Measurements from ENCODE around the gene EPHB2.

EPHB2 gene

GRCh38 chr1:22861764-22862440, 151.3 kb downstream of the EPHB2 start:
- no peak overlapping the region for H3K4me2 ChIP-seq (ENCODE audit: low read depth, low read length)
- no peak for DNase-seq

GRCh38 chr1:22862752-22863151, 152.1 kb downstream of the EPHB2 start:
- no peak for DNase-seq
- Histone ChIP-seq H3K27ac (ENCODE audit: low read length) (no peak overlapping the region), H3K9me2 (replicated peaks; ENCODE audit: insufficient read depth, low read length) (no peaks in the 10 kb centered on the region), H3K79me2 (ENCODE audit: low read length) (no peaks in the 10 kb centered on the region), H4K20me1 (ENCODE audit: insufficient read depth, low read length) (no peaks in the 10 kb centered on the region), H3K4me1 (ENCODE audit: low read length) (no peaks in the 10 kb centered on the region), H2AFZ (ENCODE audit: low read length) (no peak overlapping the region), H3F3A (ENCODE audit: insufficient read depth, low read length) (no peaks in the 10 kb centered on the region), H3K9me3 (replicated peaks; ENCODE audit: insufficient read depth, low read length) (no peaks in the 10 kb centered on the region), H3K36me3 (replicated peaks; ENCODE audit: insufficient read depth, low read length) (no peaks in the 10 kb centered on the region), H3K4me3 (ENCODE audit: low read length) (no peak overlapping the region), H3K27me3 (replicated peaks; ENCODE audit: insufficient read depth, low read length) (peaks cover 93% of the 10 kb centered on the region), H3K4me2 (ENCODE audit: low read depth, low read length) (no peak overlapping the region), H3K9ac (ENCODE audit: low read length) (no peak overlapping the region)
- TF ChIP-seq CTCF (IDR thresholded peaks at IDR 0.05; ENCODE audit: low read length) (no peak), EZH2 (optimal IDR thresholded peaks at IDR 0.05; ENCODE audit: low read depth, low read length) (no peak), EZH2phosphoT487 (IDR thresholded peaks at IDR 0.05; ENCODE audit: low read length) (no peak)

More at GRCh38 chr1:22861764-22862440, 151.3 kb downstream of the EPHB2 start:
- no peaks in the 10 kb centered on the region for H3K9me2 ChIP-seq (replicated peaks; ENCODE audit: insufficient read depth, low read length)
- TF ChIP-seq CTCF (IDR thresholded peaks at IDR 0.05; ENCODE audit: low read length) (peak; percentile 41), EZH2phosphoT487 (IDR thresholded peaks at IDR 0.05; ENCODE audit: low read length) (no peak)
- H4K20me1 ChIP-seq (ENCODE audit: insufficient read depth, low read length) = no peaks in the 10 kb centered on the region
- no peaks in the 10 kb centered on the region for H3K9me3 ChIP-seq (replicated peaks; ENCODE audit: insufficient read depth, low read length)
- no peaks in the 10 kb centered on the region for H3F3A ChIP-seq (ENCODE audit: insufficient read depth, low read length)
- no peaks in the 10 kb centered on the region for H3K36me3 ChIP-seq (replicated peaks; ENCODE audit: insufficient read depth, low read length)
- H3K4me1 ChIP-seq (ENCODE audit: low read length) = no peaks in the 10 kb centered on the region
- no peak overlapping the region for H3K9ac ChIP-seq (ENCODE audit: low read length)
- no peak overlapping the region for H2AFZ ChIP-seq (ENCODE audit: low read length)
- no peaks in the 10 kb centered on the region for H3K79me2 ChIP-seq (ENCODE audit: low read length)
- peaks cover 95% of the 10 kb centered on the region for H3K27me3 ChIP-seq (replicated peaks; ENCODE audit: insufficient read depth, low read length)
- H3K4me3 ChIP-seq (ENCODE audit: low read length) = no peak overlapping the region
- no peak overlapping the region for H3K27ac ChIP-seq (ENCODE audit: low read length)

GRCh38 chr1:22863766-22864165, 153.1 kb downstream of the EPHB2 start:
- Histone ChIP-seq H3K27me3 (replicated peaks; ENCODE audit: insufficient read depth, low read length) (peaks cover 93% of the 10 kb centered on the region), H3K4me1 (ENCODE audit: low read length) (no peaks in the 10 kb centered on the region), H3K9me3 (replicated peaks; ENCODE audit: insufficient read depth, low read length) (no peaks in the 10 kb centered on the region), H3K4me2 (ENCODE audit: low read depth, low read length) (no peak overlapping the region), H3F3A (ENCODE audit: insufficient read depth, low read length) (no peaks in the 10 kb centered on the region), H3K9ac (ENCODE audit: low read length) (no peak overlapping the region), H3K27ac (ENCODE audit: low read length) (no peak overlapping the region), H3K4me3 (ENCODE audit: low read length) (no peak overlapping the region), H2AFZ (ENCODE audit: low read length) (no peak overlapping the region), H3K9me2 (replicated peaks; ENCODE audit: insufficient read depth, low read length) (no peaks in the 10 kb centered on the region), H3K36me3 (replicated peaks; ENCODE audit: insufficient read depth, low read length) (no peaks in the 10 kb centered on the region), H3K79me2 (ENCODE audit: low read length) (no peaks in the 10 kb centered on the region), H4K20me1 (ENCODE audit: insufficient read depth, low read length) (no peaks in the 10 kb centered on the region)
- no peak for DNase-seq
- TF ChIP-seq EZH2phosphoT487 (IDR thresholded peaks at IDR 0.05; ENCODE audit: low read length) (no peak), CTCF (IDR thresholded peaks at IDR 0.05; ENCODE audit: low read length) (no peak), EZH2 (optimal IDR thresholded peaks at IDR 0.05; ENCODE audit: low read depth, low read length) (no peak)

Data from MM.1S (cell line).